ENCODE measurements around the gene EXPH5.
"Not testable (repeated sequence)": the region's sequence is repeated elsewhere in the genome, so short reads cannot be mapped to it uniquely, and the experiment has no call there.

Gene EXPH5

GRCh38 chr11:108593214-108593922 lies at the start of gene EXPH5:
EXPH5 (minus strand) TSS chr11:108593768; CDS start chr11:108593536, 232 bp downstream.
- peak; percentile 98 for DNase-seq

GRCh38 chr11:108641752-108642151 lies 48.2 kb upstream of the EXPH5 start:
- DNase-seq, result not testable (repeated sequence)

GRCh38 chr11:108639146-108639545 lies 45.6 kb upstream of the EXPH5 start:
- no peak for DNase-seq

GRCh38 chr11:108636222-108636621 lies 42.7 kb upstream of the EXPH5 start:
- DNase-seq, result no peak

GRCh38 chr11:108635106-108635505 lies 41.5 kb upstream of the EXPH5 start:
- no peak for DNase-seq

GRCh38 chr11:108632041-108632704 lies 38.6 kb upstream of the EXPH5 start:
- DNase-seq, result no peak

GRCh38 chr11:108629274-108629673 lies 35.7 kb upstream of the EXPH5 start:
- DNase-seq, result no peak

GRCh38 chr11:108628812-108629211 lies 35.2 kb upstream of the EXPH5 start:
- no peak for DNase-seq

GRCh38 chr11:108628326-108628725 lies 34.8 kb upstream of the EXPH5 start:
- DNase-seq, result no peak

- no peak for DNase-seq
Measured at GRCh38 chr11:108624196-108624925, 30.8 kb upstream of the EXPH5 start.

- DNase-seq, result no peak
Measured at GRCh38 chr11:108622341-108622740, 28.8 kb upstream of the EXPH5 start.

- no peak for DNase-seq
Measured at GRCh38 chr11:108620958-108621772, 27.6 kb upstream of the EXPH5 start.

- no peak for DNase-seq
Measured at GRCh38 chr11:108618529-108618928, 25.0 kb upstream of the EXPH5 start.

- DNase-seq, result no peak
Measured at GRCh38 chr11:108617055-108617454, 23.5 kb upstream of the EXPH5 start.

GRCh38 chr11:108616549-108616948 lies 23.0 kb upstream of the EXPH5 start:
- no peak for DNase-seq

- no peak for DNase-seq
Measured at GRCh38 chr11:108614086-108614485, 20.5 kb upstream of the EXPH5 start.

GRCh38 chr11:108609682-108610081 lies 16.1 kb upstream of the EXPH5 start:
- no peak for DNase-seq

GRCh38 chr11:108608548-108608947 lies 15.0 kb upstream of the EXPH5 start:
- no peak for DNase-seq

GRCh38 chr11:108606495-108607160 lies 13.1 kb upstream of the EXPH5 start:
- DNase-seq, result no peak

GRCh38 chr11:108606070-108606469 lies 12.5 kb upstream of the EXPH5 start:
- DNase-seq, result no peak

- DNase-seq, result not testable (repeated sequence)
Measured at GRCh38 chr11:108602818-108603217, 9.2 kb upstream of the EXPH5 start.

- DNase-seq, result no peak
Measured at GRCh38 chr11:108601150-108601549, 7.6 kb upstream of the EXPH5 start.

Data from NCI-H345 (cell line).